K562 (cell line): ENCODE measurements around the gene SAT2. TPM values are rescaled to one million over a fixed set of nuclear protein-coding genes. Genes with fewer than 3 reads are reported as not detected.

Experiments used
- CCNT2 ChIP-seq: IDR thresholded peaks from 2 replicates; pipeline ENCODE4 v1.6.1; 2011; ENCODE audit warnings: borderline replicate concordance, low read depth, mild to moderate bottlenecking, moderate library complexity, mixed read lengths, low read length; ENCODE audit not compliant: insufficient read length; ENCODE audit errors: extremely low read depth
- GABPA ChIP-seq: fragments of 200-800 bp; sonication (Bioruptor generic); conservative IDR thresholded peaks from 2 replicates; pipeline ENCODE4 v1.6.1; 2016; ENCODE audit warnings: low read depth, missing genetic modification characterization, missing compliant biosample characterization
- HNRNPK ChIP-seq: fragments of 200-400 bp; formaldehyde crosslinking; IDR thresholded peaks from one replicate; pipeline ENCODE4 v1.6.1; 2018; ENCODE audit warnings: mild to moderate bottlenecking, low read depth, low read length; ENCODE audit not compliant: poor library complexity, severe bottlenecking
- HSF4 ChIP-seq: fragments of 250-450 bp; sonication (Bioruptor Pico); IDR thresholded peaks from 2 replicates; pipeline ENCODE4 v2.1.2; 2022; ENCODE audit warnings: mild to moderate bottlenecking, moderate library complexity, borderline replicate concordance
- MAFF ChIP-seq: IDR thresholded peaks from 2 replicates; pipeline ENCODE4 v1.6.1; 2012; ENCODE audit warnings: low read length, improper control_type of control experiment
- NFXL1 ChIP-seq: fragments of 450-650 bp; formaldehyde crosslinking; IDR thresholded peaks from 2 replicates; pipeline ENCODE4 v1.4.0; 2021; ENCODE audit warnings: mild to moderate bottlenecking
- NR2F6 ChIP-seq: fragments of 450-650 bp; formaldehyde crosslinking; IDR thresholded peaks from 2 replicates; pipeline ENCODE4 v1.4.0; 2020; ENCODE audit warnings: mild to moderate bottlenecking
- POLR2AphosphoS5 ChIP-seq: IDR thresholded peaks from 2 replicates; pipeline ENCODE4 v1.6.1; 2011; ENCODE audit warnings: mild to moderate bottlenecking, low read depth, low read length, moderate library complexity; ENCODE audit not compliant: control insufficient read depth, insufficient read depth
- PURB ChIP-seq: sonication (generic); formaldehyde crosslinking; IDR thresholded peaks from 2 replicates; pipeline ENCODE4 v1.9.0; 2021; ENCODE audit warnings: low read depth, mild to moderate bottlenecking, missing genetic modification reagents
- RBM34 ChIP-seq: fragments of 200-400 bp; formaldehyde crosslinking; IDR thresholded peaks from 2 replicates; pipeline ENCODE4 v1.6.1; 2018; ENCODE audit warnings: low read length, borderline replicate concordance; ENCODE audit not compliant: insufficient read depth
- SMAD4 ChIP-seq: fragments of 250-450 bp; sonication (Bioruptor Pico); conservative IDR thresholded peaks from 2 replicates; pipeline ENCODE4 v1.8.0; 2021; ENCODE audit warnings: inconsistent platforms, mild to moderate bottlenecking, moderate library complexity
- SRSF3 ChIP-seq: fragments of 200-400 bp; formaldehyde crosslinking; IDR thresholded peaks from 2 replicates; pipeline ENCODE4 v1.6.1; 2016; ENCODE audit warnings: mild to moderate bottlenecking, low read length, moderate library complexity; ENCODE audit not compliant: insufficient read depth
- TBL1XR1 ChIP-seq, 2 experiments: IDR thresholded peaks; 2 replicates each; pipeline ENCODE4 v1.6.1; 2012; ENCODE audit warnings: improper control_type of control experiment in 2 of 2, low read length in 2 of 2, mild to moderate bottlenecking in 1 of 2
- TBP ChIP-seq: optimal IDR thresholded peaks from 2 replicates; pipeline ENCODE3; 2011; ENCODE audit warnings: low read depth, low read length, improper control_type of control experiment
- ZFP1 ChIP-seq: fragments of 450-650 bp; formaldehyde crosslinking; IDR thresholded peaks from 2 replicates; pipeline ENCODE4 v1.4.0; 2020; ENCODE audit warnings: mild to moderate bottlenecking, mixed read lengths
- ZNF133 ChIP-seq: fragments of 250-450 bp; sonication (Bioruptor Pico); IDR thresholded peaks from 2 replicates; pipeline ENCODE4 v1.4.0; 2020; ENCODE audit warnings: mild to moderate bottlenecking
- ZNF134 ChIP-seq: fragments of 250-450 bp; sonication (Bioruptor Pico); conservative IDR thresholded peaks from 2 replicates; pipeline ENCODE4 v1.4.0; 2020
- ZNF174 ChIP-seq: fragments of 250-450 bp; sonication (Bioruptor Pico); IDR thresholded peaks from 2 replicates; pipeline ENCODE4 v1.4.0; 2020; ENCODE audit warnings: mild to moderate bottlenecking
- polyA plus RNA-seq, 8 experiments: library from polyadenylated mRNA; depleted of rRNA in 4 of 8; stranded (reverse) in 5 of 8; unstranded in 3 of 8; fragments of >200 nt; fragmentation: Nextera tagmentation in 2 of 8; fragmentation: Illumina TruSeq in 1 of 8; extraction: Ambion mirVana in 2 of 8; extraction: Trizol in 1 of 8; gene quantifications; 2 replicates each; pipeline versions ENCODE4 v1.2.1 to v1.2.3, GENCODE V29; 2011 to 2014; ENCODE audit warnings: inconsistent platforms in 1 of 8, missing spikeins in 1 of 8
- total RNA-seq, 7 experiments: library from RNA; depleted of rRNA in 6 of 7; stranded (reverse); fragments of >200 nt in 6 of 7; fragmentation: Illumina TruSeq in 2 of 7; extraction: Trizol in 2 of 7; gene quantifications; 2 replicates each; pipeline versions ENCODE4 v1.2.1 to v1.2.3, GENCODE V29; 2011 to 2021; ENCODE audit warnings: low replicate concordance in 1 of 7
- TF ChIP-seq, protein P1 (sequence below): sonication (generic); formaldehyde crosslinking; IDR thresholded peaks from 2 replicates; pipeline ENCODE4 v1.9.0; 2022; ENCODE audit warnings: mild to moderate bottlenecking, missing genetic modification reagents
- TF ChIP-seq, protein P2 (sequence below): fragments of 450-650 bp; formaldehyde crosslinking; IDR thresholded peaks from 2 replicates; pipeline ENCODE4 v1.4.0; 2020; ENCODE audit warnings: mild to moderate bottlenecking, moderate library complexity
- TF ChIP-seq, protein P3 (sequence below): fragments of 250-450 bp; sonication (Bioruptor Pico); IDR thresholded peaks from 2 replicates; pipeline ENCODE4 v1.8.0; 2022; ENCODE audit warnings: inconsistent platforms
- TF ChIP-seq, protein P4 (sequence below): fragments of 250-450 bp; sonication (Bioruptor Pico); IDR thresholded peaks from 2 replicates; pipeline ENCODE4 v1.5.0; 2021

SAT2 gene
- total and polyA plus RNA-seq, 9 of the 15 experiments (the other 6 are each of a cell fraction or from before 2014, with no cell fraction given): 2.0 to 8.0 (median 5.3) TPM

DNA sequence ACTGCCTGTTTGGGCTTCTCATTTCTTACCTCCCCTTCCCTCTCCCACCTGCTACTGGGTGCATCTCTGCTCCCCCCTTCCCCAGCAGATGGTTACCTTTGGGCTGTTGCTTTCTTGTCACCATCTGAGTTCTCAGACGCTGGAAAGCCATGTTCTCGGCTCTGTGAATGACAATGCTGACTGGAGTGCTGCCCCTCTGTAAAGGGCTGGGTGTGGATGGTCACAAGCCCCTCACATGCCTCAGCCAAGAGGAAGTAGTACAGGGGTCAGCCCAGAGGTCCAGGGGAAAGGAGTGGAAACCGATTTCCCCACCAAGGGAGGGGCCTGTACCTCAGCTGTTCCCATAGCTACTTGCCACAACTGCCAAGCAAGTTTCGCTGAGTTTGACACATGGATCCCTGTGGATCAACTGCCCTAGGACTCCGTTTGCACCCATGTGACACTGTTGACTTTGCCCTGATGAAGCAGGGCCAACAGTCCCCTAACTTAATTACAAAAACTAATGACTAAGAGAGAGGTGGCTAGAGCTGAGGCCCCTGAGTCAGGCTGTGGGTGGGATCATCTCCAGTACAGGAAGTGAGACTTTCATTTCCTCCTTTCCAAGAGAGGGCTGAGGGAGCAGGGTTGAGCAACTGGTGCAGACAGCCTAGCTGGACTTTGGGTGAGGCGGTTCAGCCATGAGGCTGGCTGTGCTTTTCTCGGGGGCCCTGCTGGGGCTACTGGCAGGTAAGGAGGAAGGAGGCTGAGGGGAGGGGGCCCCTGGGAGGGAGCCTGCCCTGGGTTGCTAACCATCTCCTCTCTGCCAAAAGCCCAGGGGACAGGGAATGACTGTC, 48.4 kb downstream of the SAT2 start, which contains the start of gene CD68 (continued):
- no peak for TF ChIP-seq MAFF
- TF ChIP-seq CCNT2: no peak
- TF ChIP-seq, protein P1, sequence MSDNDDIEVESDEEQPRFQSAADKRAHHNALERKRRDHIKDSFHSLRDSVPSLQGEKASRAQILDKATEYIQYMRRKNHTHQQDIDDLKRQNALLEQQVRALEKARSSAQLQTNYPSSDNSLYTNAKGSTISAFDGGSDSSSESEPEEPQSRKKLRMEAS (CRISPR knock-in tag): no peak; the same call in none of the 2 replicates
- TF ChIP-seq RBM34: no peak
- TF ChIP-seq ZNF133: no peak
- TF ChIP-seq PURB (CRISPR knock-in tag): no peak
- TF ChIP-seq TBP: no peak
- no peak for TF ChIP-seq SRSF3
- TF ChIP-seq ZFP1 (CRISPR knock-in tag): no peak
- no peak for TF ChIP-seq NR2F6 (CRISPR knock-in tag)
- TF ChIP-seq NFXL1 (CRISPR knock-in tag): no peak
- no peak for TF ChIP-seq ZNF174 (CRISPR knock-in tag)
- TF ChIP-seq HNRNPK: no peak
- TF ChIP-seq, protein P2, sequence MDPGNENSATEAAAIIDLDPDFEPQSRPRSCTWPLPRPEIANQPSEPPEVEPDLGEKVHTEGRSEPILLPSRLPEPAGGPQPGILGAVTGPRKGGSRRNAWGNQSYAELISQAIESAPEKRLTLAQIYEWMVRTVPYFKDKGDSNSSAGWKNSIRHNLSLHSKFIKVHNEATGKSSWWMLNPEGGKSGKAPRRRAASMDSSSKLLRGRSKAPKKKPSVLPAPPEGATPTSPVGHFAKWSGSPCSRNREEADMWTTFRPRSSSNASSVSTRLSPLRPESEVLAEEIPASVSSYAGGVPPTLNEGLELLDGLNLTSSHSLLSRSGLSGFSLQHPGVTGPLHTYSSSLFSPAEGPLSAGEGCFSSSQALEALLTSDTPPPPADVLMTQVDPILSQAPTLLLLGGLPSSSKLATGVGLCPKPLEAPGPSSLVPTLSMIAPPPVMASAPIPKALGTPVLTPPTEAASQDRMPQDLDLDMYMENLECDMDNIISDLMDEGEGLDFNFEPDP (CRISPR knock-in tag): no peak; the same call in 1 of the 2 replicates
- TF ChIP-seq, protein P3, sequence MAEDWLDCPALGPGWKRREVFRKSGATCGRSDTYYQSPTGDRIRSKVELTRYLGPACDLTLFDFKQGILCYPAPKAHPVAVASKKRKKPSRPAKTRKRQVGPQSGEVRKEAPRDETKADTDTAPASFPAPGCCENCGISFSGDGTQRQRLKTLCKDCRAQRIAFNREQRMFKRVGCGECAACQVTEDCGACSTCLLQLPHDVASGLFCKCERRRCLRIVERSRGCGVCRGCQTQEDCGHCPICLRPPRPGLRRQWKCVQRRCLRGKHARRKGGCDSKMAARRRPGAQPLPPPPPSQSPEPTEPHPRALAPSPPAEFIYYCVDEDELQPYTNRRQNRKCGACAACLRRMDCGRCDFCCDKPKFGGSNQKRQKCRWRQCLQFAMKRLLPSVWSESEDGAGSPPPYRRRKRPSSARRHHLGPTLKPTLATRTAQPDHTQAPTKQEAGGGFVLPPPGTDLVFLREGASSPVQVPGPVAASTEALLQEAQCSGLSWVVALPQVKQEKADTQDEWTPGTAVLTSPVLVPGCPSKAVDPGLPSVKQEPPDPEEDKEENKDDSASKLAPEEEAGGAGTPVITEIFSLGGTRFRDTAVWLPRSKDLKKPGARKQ (CRISPR knock-in tag): no peak
- TF ChIP-seq GABPA (tag): peak; percentile 68
- 0 out of 2 replicates have a peak, but pooled peaks have one; percentile 26 for TF ChIP-seq ZNF134
- TF ChIP-seq POLR2AphosphoS5: peak; percentile 93
- TF ChIP-seq, protein P4, sequence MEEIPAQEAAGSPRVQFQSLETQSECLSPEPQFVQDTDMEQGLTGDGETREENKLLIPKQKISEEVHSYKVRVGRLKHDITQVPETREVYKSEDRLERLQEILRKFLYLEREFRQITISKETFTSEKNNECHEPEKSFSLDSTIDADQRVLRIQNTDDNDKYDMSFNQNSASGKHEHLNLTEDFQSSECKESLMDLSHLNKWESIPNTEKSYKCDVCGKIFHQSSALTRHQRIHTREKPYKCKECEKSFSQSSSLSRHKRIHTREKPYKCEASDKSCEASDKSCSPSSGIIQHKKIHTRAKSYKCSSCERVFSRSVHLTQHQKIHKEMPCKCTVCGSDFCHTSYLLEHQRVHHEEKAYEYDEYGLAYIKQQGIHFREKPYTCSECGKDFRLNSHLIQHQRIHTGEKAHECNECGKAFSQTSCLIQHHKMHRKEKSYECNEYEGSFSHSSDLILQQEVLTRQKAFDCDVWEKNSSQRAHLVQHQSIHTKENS (CRISPR knock-in tag): 0 out of 2 replicates have a peak, but pooled peaks have one; percentile 9
- TF ChIP-seq HSF4 (CRISPR knock-in tag): no peak
- no peak for TF ChIP-seq SMAD4 (CRISPR knock-in tag)
- no peak for TF ChIP-seq TBL1XR1 (IDR thresholded peaks at IDR 0.05; ENCODE audit: low read length in 2 of 2)
